Activated CD4-positive, alpha-beta T cell treated with anti-CD3 and anti-CD28 coated beads, Interleukin-2, amount 50 U/mL, for 1 hour (primary cell): ENCODE measurements around the gene DGKI.
"Not testable (repeated sequence)": the region's sequence is repeated elsewhere in the genome, so short reads cannot be mapped to it uniquely, and the experiment has no call there.

ENCODE experiments used
- DNase-seq: peaks from one replicate; pipeline ENCODE4 v3.0.0-alpha.2; 2020

The DGKI gene

DNA sequence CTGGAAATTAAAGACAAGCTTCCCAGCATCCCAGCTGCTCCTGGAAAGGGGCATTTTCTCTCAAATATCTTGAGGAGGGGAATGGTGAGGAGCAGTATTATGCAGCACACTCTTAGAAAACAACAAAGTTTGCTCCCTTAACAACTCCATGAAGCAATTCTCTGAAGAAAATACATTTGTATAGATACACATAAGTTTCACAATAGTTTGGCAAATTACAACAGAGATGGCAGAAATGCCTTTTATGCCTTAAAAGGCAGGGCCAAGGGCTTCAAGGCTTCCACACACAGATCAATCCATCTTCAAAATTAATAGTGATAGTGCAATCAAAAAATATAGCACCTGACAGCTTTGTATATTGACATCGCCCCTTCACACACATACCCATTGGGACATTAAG is 12.2 kb downstream of the DGKI start:
- no peak for DNase-seq

DNA sequence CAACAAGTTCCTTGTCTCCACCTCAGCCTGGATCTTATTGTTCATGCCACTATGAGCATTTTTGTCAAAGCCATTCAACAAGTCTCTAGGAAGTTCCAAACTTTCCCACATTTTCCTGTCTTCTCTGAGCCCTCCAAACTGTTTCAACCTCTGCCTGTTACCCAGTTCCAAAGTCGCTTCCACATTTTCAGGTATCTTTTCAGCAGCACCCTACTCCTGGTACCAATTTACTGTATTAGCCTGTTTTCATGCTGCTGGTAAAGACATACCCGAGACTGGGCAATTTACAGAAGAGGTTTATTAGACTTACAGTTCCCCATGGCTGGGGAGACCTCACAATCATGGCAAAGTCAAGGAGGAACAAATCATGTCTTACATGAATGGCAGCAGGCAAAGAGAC is 13.8 kb downstream of the DGKI start:
- DNase-seq: not testable (repeated sequence)

DNA sequence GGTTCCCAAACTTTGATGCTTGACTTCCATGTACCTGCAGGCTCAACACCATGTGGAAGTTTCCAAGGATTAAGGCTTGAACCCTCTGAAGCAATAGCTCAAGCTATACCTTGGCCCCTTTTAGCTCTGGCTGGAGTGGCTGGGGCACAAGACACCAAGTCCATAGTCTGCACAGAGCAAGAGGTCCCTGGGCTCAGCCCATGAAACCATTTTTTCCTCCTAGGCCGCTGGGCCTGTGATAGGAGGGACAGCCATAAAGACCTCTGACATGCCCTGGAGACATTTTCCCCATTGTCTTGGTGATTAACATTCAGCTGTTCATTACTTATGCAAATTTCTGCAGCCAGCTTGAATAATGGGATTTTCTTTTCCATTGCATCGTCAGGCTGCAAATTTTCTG is 14.4 kb downstream of the DGKI start:
- DNase-seq: no peak

DNA sequence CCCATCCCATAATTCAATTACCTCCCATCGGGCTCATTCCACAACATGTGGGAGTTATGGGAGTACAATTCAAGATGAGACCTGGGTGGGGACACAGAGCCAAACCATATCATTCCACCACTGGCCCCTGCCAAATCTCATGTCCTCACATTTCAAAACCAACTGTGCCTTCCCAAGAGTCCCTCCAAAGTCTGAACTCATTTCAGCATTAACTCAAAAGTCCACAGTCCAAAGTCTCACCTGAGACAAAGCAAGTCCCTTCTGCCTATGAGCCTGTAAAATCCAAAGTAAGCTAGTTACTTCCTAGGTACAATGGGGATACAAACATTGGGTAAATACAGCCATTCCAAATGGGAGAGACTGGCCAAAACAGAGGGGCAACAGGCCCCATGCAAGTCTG is 15.2 kb downstream of the DGKI start:
- not testable (repeated sequence) for DNase-seq

DNA sequence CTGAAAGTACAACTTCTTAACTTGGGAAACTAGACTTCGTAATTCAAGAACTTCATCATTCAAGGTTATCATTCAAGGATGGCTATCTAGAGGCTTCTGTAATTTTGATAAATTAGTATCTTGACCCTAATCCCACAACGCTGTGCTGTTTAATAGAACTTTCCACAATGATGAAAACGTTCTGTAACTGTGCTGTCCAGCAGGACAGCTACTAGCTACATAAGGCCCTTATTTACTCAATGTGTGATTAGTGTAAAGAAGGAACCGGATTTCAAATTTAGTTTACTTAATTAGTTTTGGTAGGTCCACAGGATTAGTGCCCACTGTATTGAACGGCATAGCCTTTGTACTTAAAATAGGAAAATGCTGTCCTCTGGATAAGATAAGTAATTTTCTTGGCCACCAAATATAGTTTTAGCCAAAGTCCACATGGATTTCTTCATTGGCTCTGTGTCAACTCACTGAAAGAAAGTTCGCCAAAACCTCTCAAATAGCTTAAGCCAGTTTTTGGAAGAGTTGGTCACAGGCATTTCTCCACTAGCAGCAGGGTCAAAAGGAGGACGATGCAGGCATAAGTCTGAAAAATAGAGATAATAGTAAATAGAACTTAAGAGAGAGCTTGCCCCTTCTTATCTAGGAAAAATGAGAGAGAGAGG is 17.3 kb downstream of the DGKI start:
- no peak for DNase-seq

DNA sequence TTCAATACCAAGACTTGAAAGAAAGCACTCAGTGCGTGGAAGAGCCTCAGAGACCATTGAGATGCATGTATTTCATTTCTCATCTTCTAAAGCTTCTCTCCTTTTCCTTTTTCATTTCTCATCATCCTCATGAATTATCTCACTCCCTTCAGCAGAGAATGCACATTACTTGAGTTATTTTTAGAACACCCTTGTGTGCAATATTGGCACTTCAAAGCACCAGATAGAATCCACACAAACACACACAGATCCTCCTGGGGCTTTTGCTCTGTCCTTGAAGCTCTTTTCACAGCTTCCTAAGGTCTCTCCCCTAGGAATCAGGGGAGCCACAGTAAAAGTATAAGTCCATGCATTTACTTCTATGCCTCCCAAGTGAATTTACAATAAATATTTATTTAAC is 18.3 kb downstream of the DGKI start:
- no peak for DNase-seq

DNA sequence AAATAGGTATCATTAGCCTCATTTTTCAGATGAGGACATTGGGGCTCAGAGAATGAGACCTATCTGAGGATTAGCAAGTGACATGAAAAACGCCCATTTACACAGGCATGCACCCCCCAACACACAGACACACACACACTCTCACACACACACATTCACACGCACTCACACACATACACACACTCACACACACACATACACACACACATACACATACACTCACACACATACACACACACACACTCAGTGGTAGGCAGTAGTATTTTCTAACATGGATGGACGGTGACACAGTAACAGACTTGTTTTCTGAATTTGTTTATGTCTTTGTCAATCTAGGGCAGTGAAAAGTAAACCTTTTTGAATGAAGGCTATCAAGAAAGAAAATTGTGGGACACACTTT is 21.3 kb downstream of the DGKI start:
- DNase-seq: no peak

DNA sequence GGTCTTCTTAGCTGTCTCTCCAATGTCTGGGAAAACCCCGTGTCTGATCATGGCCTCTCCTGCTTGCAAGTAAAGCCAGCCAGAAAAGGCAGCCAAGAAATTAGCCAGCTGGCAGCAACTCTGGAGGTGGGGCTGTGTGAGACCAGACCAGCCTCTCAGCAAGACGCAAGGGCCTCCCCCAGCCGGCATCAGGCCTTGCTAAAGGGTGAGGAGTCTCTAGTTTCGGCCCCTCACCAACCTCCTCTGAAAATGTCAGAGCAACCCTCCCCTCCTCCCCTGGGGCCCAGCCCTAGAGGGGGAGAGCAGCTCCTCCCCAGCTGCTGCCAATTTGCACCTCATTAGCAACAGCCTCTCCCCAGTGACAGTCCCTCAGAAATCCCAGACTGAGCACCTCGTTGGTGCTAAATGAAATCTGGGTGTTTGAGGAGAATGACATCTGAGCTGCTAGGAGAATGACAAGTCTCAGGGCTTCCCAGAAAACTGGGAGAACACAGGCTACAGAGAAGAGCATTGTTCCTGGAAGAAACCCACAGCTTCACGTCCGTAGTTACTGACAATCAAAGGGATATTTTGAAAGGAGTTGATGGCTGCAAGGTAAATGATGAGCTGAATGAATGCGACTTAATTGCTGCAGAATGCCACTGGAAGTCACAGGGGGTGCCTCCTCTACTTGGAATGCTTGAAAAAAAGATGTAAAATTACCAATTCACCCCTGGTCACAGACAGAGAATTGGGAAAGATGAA is 25.9 kb downstream of the DGKI start:
- DNase-seq: no peak

DNA sequence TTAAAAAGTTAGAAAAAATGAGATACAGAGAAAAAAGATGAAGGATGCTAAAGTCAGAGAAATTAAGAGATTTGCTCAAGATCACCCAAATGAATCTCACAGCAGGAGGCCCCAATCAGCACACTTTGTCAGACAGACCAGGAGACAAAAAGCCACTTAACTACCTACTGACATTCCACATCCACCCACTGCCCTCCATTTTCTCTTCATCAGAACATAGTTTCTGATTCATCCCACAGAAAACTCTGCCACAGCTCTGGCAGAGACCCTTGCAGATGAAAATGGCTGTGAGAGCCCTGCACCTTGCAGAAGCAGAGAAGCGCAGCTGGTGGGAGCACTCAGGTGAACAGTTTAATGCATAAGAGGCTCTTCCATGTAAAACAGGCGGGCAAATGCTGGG is 26.6 kb downstream of the DGKI start:
- DNase-seq: no peak

DNA sequence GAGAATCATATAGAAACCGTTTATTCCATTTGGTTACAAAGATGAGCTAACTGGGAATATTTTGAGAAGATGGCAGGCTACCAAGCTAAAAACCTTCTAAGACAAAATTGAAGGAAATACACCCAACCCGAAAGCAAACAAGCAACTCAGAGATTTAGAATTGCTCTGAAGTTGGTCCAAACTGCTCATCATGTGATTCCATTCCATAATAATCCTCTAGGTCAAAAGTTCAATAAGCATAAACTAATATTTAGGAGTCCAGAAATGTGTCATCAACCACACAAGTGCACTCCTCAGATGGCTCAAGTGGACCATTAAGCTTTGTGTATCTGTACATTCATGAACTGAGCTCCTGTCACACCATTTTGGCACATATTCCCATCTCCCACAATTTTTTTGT is 28.7 kb downstream of the DGKI start:
- no peak for DNase-seq

DNA sequence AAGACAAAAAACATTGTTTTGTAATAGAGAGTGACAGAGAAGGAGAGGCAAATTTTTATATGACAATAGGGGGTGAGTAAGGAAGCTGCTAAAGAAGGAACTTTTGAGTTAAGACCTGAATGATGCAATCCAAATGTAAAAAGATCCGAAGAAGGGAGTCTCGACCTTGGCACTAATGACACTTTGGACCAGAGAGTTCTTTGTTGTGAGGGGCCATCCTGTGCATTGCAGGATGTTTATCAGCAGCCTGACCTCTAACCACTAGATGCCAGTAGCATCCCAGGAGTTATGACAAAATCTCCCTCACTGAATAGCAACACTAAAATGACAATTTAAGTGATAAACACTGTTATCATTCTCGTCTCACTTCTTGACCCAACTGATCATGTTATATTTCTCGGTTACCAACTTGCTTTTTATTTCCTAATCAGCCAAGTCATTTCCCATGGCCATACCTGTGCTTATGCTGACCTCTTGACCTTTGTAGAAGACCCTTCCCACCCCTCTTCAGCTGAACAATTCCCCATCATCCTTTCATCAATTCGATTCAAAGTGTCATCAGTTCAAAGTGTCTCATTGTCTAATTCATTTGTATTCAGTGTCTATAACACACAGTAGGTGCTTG is 30.0 kb downstream of the DGKI start:
- DNase-seq: no peak

DNA sequence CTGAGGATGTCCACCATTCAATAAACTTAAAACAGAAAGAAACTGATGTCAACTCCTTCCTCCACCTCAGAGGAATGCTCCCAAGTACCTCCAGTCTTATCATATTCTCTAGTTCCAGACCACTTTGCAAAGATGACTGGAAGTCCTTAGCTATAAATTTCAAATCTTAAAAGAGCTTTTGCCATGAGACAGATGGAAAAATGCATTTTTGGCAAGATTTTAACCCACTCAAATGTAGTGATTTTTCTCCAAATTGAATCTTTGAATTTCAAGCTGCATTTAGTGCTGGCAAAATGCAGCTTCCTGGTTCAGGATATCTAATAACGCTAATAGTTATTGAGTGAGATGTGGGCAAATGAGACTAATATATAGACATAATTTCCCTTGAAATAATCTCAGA is 33.2 kb downstream of the DGKI start:
- no peak for DNase-seq

DNA sequence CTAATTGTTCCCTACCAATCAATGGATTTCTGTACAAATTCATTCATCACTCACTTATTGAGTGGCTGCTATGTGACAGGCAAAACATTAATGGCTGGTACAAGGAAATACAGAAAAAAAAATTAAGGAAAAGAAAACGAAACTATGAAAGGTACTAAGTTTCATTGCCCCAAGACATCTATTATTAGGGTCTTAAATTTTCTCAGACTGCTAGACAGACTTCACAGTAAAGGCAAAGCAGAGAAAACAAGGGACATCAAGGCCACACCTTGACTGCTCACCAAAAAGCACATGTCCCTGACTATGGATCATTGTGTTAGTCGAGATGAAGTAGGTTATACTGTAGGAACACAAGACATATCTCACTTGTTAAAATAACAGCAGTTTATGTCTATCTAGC is 36.5 kb downstream of the DGKI start:
- no peak for DNase-seq

DNA sequence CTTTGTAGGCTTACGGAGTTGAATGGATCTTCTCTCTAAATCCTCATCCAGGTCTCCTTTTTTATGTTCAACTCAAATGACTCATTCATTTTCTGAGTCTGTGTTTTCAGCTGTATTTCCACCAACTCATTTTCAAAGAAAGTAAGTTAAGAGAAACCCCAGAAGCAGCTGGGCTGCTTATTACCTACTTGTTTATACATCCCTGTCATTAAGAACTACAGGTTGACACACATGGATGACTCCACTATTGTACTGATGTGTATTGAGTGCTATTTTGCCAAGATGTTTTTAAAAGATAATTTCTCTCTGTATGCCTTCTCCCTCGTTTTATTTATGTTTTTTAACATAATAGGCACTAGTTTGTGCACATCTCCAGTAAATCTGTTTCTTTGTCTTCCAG is 41.9 kb downstream of the DGKI start:
- DNase-seq: no peak

DNA sequence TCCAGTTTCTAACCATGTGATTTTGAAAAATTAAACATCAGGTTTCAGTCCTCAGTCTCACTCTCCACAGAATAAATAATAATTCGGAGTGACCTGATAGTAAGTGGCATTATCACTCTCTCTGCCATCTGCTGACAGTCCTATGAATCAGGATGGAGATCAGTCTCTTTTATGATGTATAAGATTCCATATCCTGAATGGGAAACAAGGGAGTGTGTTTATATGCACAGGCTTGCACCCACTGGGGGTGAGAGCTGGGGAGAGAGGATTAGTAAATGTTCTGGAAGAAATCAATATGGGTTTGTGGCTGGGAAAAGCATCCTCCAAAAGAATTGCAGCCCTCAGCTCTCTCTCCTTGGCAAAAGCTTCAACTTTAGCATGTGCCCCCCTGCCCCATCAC is 45.3 kb downstream of the DGKI start:
- no peak for DNase-seq

DNA sequence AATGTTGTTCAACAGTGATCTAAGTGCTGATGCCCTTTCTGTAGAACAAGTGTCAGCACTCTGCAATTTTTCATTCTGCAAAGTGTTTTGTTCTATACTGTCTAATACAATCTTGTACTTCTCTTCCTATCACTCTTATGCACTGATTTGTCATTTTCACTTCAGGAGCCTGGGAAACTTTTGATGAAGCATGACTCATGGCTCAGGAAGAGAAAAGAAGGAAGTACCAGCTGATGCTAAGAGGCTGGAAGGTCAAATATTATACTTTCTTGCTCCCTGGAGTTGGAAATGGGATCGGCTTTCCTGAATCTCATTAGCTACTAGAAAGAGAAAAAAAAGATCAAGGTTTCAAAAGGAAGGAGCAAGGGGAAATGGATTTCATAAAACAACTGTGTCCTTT is 45.8 kb downstream of the DGKI start:
- DNase-seq: no peak

DNA sequence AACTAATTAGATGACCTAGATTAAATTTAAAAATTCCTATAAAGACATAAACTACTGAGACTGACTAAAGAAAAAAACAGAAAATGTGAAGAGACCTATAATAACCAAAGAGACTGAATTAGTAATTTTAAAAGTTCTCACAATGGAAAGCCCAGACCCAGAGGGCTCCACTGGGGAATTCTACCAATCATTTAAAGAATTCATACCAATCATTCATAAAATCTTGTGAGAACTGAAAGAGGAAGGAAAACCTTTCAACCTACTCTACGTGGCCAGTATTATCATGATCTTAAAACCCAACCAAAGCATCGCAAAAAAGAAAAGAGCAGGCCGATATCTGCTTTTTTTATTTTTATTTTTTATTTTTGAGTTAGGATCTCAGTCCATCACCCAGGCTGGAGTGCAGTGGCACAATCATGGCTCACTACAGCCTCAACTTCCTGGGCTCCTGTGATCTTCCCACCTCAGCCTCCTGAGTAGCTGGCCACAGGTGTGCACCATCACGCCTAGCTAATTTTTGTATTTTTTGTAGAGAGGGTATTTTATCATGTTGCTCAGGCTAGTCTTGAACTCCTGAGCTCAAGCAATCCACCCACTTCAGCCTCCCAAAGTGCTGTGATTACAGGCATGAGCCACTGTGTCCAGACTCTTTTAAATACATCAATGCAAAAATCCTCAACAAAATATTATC is 48.6 kb downstream of the DGKI start:
- no peak for DNase-seq

DNA sequence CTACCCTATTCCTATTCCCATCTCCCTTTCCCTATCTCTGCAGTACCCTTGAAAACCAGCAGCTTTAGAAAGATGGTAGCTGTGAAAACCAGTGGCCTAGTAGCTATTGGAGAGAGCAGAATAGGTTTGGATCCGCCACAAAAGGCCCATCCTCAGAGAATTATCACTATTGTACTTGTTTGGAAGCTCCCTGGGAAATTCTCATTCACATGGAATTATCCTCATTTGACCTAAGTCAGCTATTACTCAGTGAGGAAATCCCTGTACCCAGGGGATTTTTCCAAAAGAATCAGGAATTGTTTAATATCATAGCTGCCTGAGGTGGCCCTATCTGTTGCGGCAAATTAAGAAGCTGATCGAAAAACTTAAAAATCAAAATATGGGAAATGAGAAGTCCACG is 51.6 kb downstream of the DGKI start:
- DNase-seq: no peak

DNA sequence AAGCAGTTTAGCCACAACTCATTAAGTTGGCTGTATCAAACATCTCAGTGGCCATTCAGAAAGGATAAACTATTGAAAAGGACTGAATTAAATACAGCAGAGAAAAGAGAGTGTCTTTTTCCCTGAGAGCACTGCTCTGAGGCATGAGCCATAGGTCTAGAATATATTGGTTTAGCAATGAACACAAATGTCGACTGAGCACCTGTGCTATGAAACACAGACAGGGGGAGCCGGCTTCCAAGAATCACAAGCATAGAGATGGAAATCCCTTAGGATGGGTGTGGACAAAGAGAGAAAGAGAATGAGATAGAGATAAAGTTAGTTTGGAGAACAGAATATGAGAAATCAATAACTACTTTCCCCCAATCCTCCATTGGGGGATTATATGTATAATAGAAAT is 54.8 kb downstream of the DGKI start:
- no peak for DNase-seq

DNA sequence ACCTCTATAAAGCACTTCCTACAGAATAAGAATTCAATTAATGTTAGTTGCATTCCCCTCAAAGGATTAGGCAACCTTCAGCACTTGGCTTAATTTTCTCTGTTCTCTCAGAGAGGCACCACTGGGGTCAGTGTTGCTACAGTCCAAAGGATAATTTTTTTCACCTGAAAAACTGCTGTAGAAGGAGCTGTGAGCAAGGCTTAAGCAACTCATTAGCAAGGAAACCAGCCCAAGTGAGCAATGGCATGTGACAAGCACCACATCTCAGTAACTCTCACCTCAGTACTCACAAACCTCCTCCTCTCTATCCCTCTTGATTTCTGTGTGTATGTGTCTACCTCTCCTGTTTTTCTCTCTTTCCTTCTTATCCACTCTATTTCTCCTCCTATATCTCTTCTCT is 55.9 kb downstream of the DGKI start:
- DNase-seq: no peak

DNA sequence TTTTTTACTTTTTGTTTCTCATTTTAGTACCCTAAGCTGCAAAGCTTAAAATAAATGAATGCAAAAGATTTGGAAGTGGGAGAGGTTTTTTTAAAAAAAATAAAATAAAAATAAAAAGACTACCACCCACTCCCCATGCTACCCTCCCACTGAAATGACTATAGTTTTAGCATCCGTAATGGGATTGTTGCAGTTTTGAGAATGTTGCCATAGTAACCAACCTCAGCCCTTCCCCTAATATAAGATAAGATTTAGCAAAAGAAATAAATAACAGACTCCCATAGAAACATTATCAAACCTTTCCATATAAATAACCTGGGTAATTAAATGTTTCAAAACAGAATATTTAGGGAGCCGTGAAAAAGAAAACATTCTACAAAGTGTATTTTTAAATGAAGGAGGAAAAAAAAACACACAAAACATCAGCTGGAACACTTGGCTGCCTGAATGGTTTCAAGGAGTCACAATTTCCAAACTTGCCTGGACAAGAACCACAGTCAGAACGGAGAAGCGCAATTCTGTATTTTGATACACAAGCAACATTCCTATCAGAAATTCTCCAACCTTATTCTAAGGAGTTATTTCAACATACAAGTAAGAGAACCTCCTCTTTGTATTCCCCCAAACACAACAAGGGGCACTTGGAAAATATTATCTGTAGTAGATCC is 57.4 kb downstream of the DGKI start:
- no peak for DNase-seq

DNA sequence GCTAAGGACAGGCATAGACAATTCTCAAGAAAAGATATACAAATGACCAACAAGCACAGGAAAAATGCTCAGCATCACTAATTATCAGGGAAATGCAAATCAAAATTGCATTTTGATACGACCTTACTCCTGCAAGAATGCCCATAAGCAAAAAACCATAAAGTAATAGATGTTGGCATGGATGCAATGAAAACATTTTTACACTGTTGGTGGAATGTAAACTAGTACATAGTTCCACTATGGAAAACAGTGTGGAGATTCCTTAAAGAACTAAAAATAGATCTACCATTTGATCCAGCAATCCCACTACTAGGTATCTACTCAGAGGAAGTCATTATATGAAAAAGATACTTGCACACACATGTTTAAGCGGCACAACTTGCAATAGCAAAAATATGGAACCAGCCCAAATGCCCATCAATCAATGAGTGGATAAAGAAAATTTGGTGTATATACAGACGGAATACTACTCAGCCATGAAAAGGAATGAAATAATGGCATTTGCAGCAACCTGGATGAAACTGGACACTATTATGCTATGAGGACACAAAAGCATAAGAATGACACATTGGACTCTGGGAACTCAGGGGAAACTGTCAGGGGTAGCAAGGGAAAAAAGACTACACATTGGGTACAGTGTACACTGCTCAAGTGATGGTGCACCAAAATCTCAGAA is 59.3 kb downstream of the DGKI start:
- DNase-seq: no peak

DNA sequence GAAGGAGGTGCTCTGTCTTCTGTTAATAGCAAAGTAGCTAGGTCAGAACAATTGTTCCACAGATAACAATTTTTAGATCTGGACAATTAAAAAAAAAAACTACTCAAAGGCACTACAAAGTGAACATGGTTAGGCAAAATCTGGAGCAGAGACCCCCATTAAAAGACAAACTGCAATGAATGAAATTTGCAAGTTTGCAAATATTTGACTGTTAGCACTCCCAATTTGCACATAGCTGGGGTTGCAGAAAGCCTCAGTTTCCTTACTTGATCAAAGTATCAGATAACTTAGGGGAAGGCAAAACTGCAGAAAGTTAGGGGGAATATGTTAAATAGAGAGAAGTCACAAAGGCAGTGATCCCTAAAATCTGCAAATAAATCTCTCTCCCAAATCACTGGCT is 68.3 kb downstream of the DGKI start:
- DNase-seq: no peak
